ENCODE results near the gene NTM.
"Not testable (repeated sequence)": the region's sequence is repeated elsewhere in the genome, so short reads cannot be mapped to it uniquely, and the experiment has no call there.

NTM gene
- total RNA-seq = 0 reads per million in 2 donors

- DNase-seq = no peak
Observed at GRCh38 chr11:131370090-131370751, at the start of gene NTM. Gene NTM, plus strand, starts transcription at chr11:131370615.

- DNase-seq = no peak
Observed at GRCh38 chr11:131324921-131325570, 45.4 kb upstream of the NTM start.

- DNase-seq = no peak
Observed at GRCh38 chr11:131326829-131327228, 43.6 kb upstream of the NTM start.

- DNase-seq = no peak
Observed at GRCh38 chr11:131327421-131327820, 43.0 kb upstream of the NTM start.

GRCh38 chr11:131328843-131329242 lies 41.6 kb upstream of the NTM start:
- DNase-seq = no peak

- no peak for DNase-seq
Observed at GRCh38 chr11:131331010-131331409, 39.4 kb upstream of the NTM start.

GRCh38 chr11:131331546-131331945 lies 38.9 kb upstream of the NTM start:
- DNase-seq = no peak

GRCh38 chr11:131334601-131335000 lies 35.8 kb upstream of the NTM start:
- no peak for DNase-seq

- DNase-seq = not testable (repeated sequence)
Observed at GRCh38 chr11:131341900-131342299, 28.5 kb upstream of the NTM start.

GRCh38 chr11:131342442-131342841 lies 28.0 kb upstream of the NTM start:
- DNase-seq = not testable (repeated sequence)

- no peak for DNase-seq
Observed at GRCh38 chr11:131345406-131345805, 25.0 kb upstream of the NTM start.

- DNase-seq = no peak
Observed at GRCh38 chr11:131349368-131350086, 20.9 kb upstream of the NTM start.

- no peak for DNase-seq
Observed at GRCh38 chr11:131350872-131351271, 19.5 kb upstream of the NTM start.

- DNase-seq = no peak
Observed at GRCh38 chr11:131351848-131352247, 18.6 kb upstream of the NTM start.

- no peak for DNase-seq
Observed at GRCh38 chr11:131353766-131354165, 16.6 kb upstream of the NTM start.

- DNase-seq = no peak
Observed at GRCh38 chr11:131354251-131354701, 16.1 kb upstream of the NTM start.

- no peak for DNase-seq
Observed at GRCh38 chr11:131356206-131356605, 14.2 kb upstream of the NTM start.

- no peak for DNase-seq
Observed at GRCh38 chr11:131365329-131365930, 5.0 kb upstream of the NTM start.

GRCh38 chr11:131370901-131371790 lies 731 bp downstream of the NTM start:
- no peak for DNase-seq

- no peak for DNase-seq
Observed at GRCh38 chr11:131371791-131372104, 1.3 kb downstream of the NTM start.

GRCh38 chr11:131372234-131372962 lies 2.0 kb downstream of the NTM start:
- no peak for DNase-seq

Data from T-helper 9 cell (primary cell).